Measurements from ENCODE around the gene EML5. TPM values are rescaled to one million over a fixed set of nuclear protein-coding genes. Genes with fewer than 3 reads are reported as not detected.

EML5 gene
- total and polyA plus RNA-seq, 2 experiments from 2014 or later: 1.4 TPM; not detected in 1

DNA sequence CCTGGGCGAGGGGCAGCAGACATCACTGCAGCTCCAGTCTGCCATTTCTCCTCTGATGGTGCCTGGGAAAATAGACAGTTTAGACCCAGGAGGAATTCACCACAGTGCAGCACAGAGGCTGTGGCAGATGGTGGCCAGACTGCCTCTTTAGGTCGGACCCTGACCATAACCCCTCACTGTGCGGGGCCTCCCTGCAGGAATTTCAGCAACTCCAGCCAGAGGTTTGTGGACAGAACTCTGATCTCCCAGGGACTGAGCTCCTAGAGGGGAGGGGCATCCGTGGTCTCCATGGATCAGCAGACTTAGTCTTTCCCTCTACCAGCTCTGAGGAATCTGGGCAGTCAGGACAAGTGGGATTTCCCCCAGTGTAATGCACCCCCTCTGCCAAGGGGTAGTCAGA, 123.4 kb downstream of the EML5 start:
- Histone ChIP-seq H4K20me1 (ENCODE audit: insufficient read depth, poor library complexity, severe bottlenecking) (no peaks in the 10 kb centered on the region), H3K4me3 (no peak overlapping the region), H3K36me3 (replicated peaks; ENCODE audit: insufficient read depth, low read depth) (no peaks in the 10 kb centered on the region), H3K9me3 (ENCODE audit: low read depth) (no peaks in the 10 kb centered on the region), H2AFZ (no peak overlapping the region), H3K27ac (no peak overlapping the region), H3K79me2 (no peaks in the 10 kb centered on the region), H3K27me3 (no peaks in the 10 kb centered on the region), H3K4me2 (no peak overlapping the region), H3K9me2 (replicated peaks; ENCODE audit: insufficient read depth) (no peaks in the 10 kb centered on the region), H3K4me1 (ENCODE audit: insufficient read depth) (no peaks in the 10 kb centered on the region)
- WGBS (ENCODE audit: low lambda C conversion rate, missing lambda C conversion rate): 69% methylated on average over 4 of the region's 4 CpGs
- TF ChIP-seq, protein P1, sequence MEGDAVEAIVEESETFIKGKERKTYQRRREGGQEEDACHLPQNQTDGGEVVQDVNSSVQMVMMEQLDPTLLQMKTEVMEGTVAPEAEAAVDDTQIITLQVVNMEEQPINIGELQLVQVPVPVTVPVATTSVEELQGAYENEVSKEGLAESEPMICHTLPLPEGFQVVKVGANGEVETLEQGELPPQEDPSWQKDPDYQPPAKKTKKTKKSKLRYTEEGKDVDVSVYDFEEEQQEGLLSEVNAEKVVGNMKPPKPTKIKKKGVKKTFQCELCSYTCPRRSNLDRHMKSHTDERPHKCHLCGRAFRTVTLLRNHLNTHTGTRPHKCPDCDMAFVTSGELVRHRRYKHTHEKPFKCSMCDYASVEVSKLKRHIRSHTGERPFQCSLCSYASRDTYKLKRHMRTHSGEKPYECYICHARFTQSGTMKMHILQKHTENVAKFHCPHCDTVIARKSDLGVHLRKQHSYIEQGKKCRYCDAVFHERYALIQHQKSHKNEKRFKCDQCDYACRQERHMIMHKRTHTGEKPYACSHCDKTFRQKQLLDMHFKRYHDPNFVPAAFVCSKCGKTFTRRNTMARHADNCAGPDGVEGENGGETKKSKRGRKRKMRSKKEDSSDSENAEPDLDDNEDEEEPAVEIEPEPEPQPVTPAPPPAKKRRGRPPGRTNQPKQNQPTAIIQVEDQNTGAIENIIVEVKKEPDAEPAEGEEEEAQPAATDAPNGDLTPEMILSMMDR (IDR thresholded peaks at IDR 0.05; ENCODE audit: poor library complexity): no peak
- TF ChIP-seq EZH2 (IDR thresholded peaks at IDR 0.05; ENCODE audit: borderline replicate concordance): no peak
- TF ChIP-seq EZH2phosphoT487 (IDR thresholded peaks at IDR 0.05; ENCODE audit: low read depth, severe bottlenecking, unreplicated experiment): no peak
- no peak for DNase-seq (ENCODE audit: low spot score)

DNA sequence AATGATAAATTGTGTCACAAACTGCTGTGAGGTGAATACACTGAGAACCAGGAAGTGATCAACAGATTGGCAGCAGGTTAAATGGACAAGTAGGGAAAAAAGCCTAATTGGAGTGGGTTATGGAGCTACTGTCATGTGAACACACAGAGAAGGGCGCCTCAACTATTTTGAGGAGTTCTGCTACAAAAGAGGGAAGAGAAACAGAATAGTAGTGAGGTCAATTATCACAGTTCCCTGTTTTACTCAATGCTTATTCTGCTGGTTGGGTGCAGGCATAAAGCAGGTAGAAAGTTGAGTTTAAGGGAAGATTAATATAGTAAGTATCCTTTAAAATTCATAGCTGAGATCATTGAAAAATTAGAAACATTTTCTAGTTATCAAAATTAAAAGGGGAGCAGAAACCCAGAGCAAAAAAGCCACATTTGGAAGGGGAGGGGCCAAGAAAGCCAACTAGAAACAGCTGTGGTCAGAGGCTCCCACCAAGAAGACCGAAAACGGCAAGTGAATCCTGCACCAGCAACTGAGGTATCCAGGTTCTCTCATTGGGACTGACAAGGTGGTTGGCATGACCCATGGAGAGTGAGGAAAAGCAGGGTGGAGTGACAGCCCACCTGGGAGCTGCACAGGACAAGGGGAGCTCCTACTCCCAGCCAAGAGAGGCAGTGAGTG, 124.2 kb downstream of the EML5 start:
- TF ChIP-seq EZH2 (IDR thresholded peaks at IDR 0.05; ENCODE audit: borderline replicate concordance) (no peak), EZH2phosphoT487 (IDR thresholded peaks at IDR 0.05; ENCODE audit: low read depth, severe bottlenecking, unreplicated experiment) (no peak)
- TF ChIP-seq, protein P1 (IDR thresholded peaks at IDR 0.05; ENCODE audit: poor library complexity): no peak
- 88% methylated on average over 3 of the region's 3 CpGs for WGBS (ENCODE audit: low lambda C conversion rate, missing lambda C conversion rate)
- H3K9me2 ChIP-seq (replicated peaks; ENCODE audit: insufficient read depth): no peaks in the 10 kb centered on the region
- no peaks in the 10 kb centered on the region for H3K27me3 ChIP-seq
- H3K4me3 ChIP-seq: no peak overlapping the region
- no peak overlapping the region for H3K27ac ChIP-seq
- H2AFZ ChIP-seq: no peak overlapping the region
- H3K4me2 ChIP-seq: no peak overlapping the region
- H4K20me1 ChIP-seq (ENCODE audit: insufficient read depth, poor library complexity, severe bottlenecking): no peaks in the 10 kb centered on the region
- DNase-seq (ENCODE audit: low spot score): no peak
- H3K4me1 ChIP-seq (ENCODE audit: insufficient read depth): no peaks in the 10 kb centered on the region
- H3K79me2 ChIP-seq: no peaks in the 10 kb centered on the region
- no peaks in the 10 kb centered on the region for H3K9me3 ChIP-seq (ENCODE audit: low read depth)
- H3K36me3 ChIP-seq (replicated peaks; ENCODE audit: insufficient read depth, low read depth): no peaks in the 10 kb centered on the region

DNA sequence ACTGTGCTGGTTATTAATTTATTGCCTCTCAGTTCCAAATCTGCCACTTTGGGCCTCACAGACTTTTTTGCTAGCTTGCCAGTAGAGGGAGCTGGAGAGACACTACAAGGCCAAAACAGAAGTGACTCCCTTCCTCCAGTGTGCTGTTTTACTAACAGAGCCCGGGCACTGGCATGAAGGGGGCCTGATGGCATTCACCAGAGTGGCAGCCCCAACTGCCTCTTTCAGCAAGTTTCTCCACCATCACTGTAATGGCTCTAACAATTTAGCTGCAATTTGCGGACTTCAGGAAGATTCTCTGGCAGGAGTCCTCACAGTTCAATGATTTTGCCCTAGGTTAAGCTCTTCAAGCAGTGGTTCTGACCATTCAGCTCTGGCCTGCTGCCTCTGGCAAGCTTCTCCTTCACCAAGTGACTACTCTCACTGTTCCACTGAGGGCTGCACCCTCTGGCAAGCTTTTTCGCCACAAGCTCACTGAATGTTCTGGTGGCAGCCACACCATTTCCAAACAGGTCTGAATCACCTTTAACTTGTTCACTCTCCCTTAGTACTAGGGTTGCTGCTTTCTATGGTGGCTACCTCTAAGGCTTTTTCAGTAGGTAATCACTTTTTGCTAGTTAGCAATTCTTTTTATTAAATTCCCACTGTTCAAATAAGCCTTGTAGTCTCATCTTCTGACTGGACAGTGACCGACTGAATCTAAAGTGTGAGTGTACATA, 125.0 kb downstream of the EML5 start:
- no peak overlapping the region for H2AFZ ChIP-seq
- no peak overlapping the region for H3K4me2 ChIP-seq
- H3K4me3 ChIP-seq: no peak overlapping the region
- no peak overlapping the region for H3K27ac ChIP-seq
- H3K4me1 ChIP-seq (ENCODE audit: insufficient read depth): no peaks in the 10 kb centered on the region
- no peaks in the 10 kb centered on the region for H3K79me2 ChIP-seq
- H3K9me2 ChIP-seq (replicated peaks; ENCODE audit: insufficient read depth): no peaks in the 10 kb centered on the region
- no peaks in the 10 kb centered on the region for H3K27me3 ChIP-seq
- 50% methylated on average over 4 of the region's 4 CpGs for WGBS (ENCODE audit: low lambda C conversion rate, missing lambda C conversion rate)
- DNase-seq (ENCODE audit: low spot score): peak; percentile 86
- H3K9me3 ChIP-seq (ENCODE audit: low read depth): no peaks in the 10 kb centered on the region
- H4K20me1 ChIP-seq (ENCODE audit: insufficient read depth, poor library complexity, severe bottlenecking): no peaks in the 10 kb centered on the region
- H3K36me3 ChIP-seq (replicated peaks; ENCODE audit: insufficient read depth, low read depth): no peaks in the 10 kb centered on the region
- TF ChIP-seq, protein P1 (IDR thresholded peaks at IDR 0.05; ENCODE audit: poor library complexity): peak; percentile 89
- no peak for TF ChIP-seq EZH2 (IDR thresholded peaks at IDR 0.05; ENCODE audit: borderline replicate concordance)
